GM12864 (cell line): Measurements from ENCODE around the gene TBC1D22B.
"Not testable (repeated sequence)": the region's sequence is repeated elsewhere in the genome, so short reads cannot be mapped to it uniquely, and the experiment has no call there.

Source experiments
- DNase-seq: peaks from one replicate; pipeline ENCODE4 v3.0.0-alpha.2; 2011; ENCODE audit warnings: low read depth
- H3K4me3 ChIP-seq: 2 replicates; pipeline ENCODE4 v1.5.1; 2011; ENCODE audit warnings: mild to moderate bottlenecking, low read depth, low read length, control low read depth
- TF ChIP-seq, protein P1 (sequence below): IDR thresholded peaks from 2 replicates; pipeline ENCODE4 v1.5.1; 2011; ENCODE audit warnings: low read depth, mild to moderate bottlenecking, moderate library complexity, low read length, control low read depth, inconsistent platforms; ENCODE audit errors: missing control alignments

TBC1D22B gene

DNA sequence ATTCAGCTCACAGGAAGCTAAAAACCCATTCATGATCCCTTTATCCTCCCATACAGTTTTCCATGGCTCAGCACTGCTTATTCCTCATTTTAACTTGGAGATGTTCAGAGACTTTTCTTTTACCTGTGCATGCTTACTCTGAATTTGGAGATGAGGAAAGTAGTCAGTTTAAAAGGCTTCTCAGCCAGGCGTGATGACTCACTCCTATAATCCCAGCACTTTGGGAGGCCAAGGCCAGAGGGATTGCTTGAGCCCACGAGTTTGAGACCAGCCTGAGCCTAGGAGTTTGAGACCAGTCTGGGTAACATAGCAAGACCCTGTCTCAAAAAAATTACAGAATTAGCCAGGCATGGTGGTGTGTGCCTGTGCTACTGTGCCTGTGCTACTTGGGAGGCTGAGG lies 30.7 kb downstream of the TBC1D22B start:
- TF ChIP-seq, protein P1, sequence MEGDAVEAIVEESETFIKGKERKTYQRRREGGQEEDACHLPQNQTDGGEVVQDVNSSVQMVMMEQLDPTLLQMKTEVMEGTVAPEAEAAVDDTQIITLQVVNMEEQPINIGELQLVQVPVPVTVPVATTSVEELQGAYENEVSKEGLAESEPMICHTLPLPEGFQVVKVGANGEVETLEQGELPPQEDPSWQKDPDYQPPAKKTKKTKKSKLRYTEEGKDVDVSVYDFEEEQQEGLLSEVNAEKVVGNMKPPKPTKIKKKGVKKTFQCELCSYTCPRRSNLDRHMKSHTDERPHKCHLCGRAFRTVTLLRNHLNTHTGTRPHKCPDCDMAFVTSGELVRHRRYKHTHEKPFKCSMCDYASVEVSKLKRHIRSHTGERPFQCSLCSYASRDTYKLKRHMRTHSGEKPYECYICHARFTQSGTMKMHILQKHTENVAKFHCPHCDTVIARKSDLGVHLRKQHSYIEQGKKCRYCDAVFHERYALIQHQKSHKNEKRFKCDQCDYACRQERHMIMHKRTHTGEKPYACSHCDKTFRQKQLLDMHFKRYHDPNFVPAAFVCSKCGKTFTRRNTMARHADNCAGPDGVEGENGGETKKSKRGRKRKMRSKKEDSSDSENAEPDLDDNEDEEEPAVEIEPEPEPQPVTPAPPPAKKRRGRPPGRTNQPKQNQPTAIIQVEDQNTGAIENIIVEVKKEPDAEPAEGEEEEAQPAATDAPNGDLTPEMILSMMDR: no peak
- DNase-seq: no peak
- H3K4me3 ChIP-seq: no peak overlapping the region

DNA sequence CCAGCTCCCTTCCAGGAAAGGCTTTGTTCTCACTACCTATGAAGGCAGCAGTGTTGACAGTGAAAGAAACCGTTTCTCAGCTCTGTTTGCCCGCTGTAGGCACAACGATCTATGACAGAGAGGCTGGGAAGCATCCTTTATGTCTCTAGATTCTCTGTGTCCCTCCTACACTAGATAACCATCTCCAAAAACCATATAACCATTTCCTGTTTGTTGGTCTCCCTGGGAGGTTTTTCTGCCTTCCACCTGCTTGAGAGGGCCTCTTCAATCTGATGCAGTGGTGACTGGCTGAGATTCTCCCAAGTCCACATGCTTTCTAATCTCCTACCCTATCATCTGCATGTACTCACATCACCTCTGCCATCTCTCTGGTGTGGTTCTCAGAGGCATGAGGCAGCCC lies 32.4 kb downstream of the TBC1D22B start:
- DNase-seq: no peak
- TF ChIP-seq, protein P1: no peak

DNA sequence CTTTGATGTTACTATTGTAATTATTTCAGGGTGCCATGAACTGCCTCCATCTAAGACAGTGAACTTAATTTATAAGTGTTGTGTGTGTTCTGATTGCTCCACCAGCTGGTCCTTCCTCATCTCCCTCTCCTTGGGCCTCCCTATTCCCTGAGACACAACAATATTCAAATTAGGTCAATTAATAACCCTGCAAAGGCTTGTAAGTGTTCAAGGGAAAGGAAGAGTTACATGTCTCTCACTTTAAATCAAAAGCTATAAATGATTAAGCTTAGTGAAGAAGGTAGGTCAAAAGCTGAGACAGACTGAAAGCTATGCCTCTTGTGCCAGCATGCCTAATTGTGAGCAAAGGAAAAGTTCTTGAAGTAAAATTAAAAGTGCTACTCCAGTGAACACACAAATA lies 35.9 kb downstream of the TBC1D22B start:
- TF ChIP-seq, protein P1: no peak
- no peak overlapping the region for H3K4me3 ChIP-seq
- DNase-seq: no peak

More for the DNA sequence above, 32.4 kb downstream of the TBC1D22B start:
- H3K4me3 ChIP-seq: no peak overlapping the region

DNA sequence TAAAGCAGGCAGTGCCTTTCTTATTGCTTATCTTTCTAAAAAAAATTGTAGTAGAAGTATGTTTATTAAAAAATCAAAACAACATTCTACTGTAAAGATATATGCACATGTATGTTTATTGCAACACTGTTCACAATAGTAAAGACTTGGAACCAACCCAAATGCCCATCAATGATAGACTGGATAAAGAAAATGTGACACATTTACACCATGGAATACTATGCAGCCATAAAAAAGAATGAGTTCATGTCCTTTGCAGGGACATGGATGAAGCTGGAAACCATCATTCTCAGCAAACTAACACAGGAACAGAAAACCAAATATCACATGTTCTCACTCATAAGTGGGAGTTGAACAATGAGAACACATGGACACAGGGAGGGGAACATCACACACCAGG lies 40.1 kb downstream of the TBC1D22B start:
- not testable (repeated sequence) for H3K4me3 ChIP-seq

DNA sequence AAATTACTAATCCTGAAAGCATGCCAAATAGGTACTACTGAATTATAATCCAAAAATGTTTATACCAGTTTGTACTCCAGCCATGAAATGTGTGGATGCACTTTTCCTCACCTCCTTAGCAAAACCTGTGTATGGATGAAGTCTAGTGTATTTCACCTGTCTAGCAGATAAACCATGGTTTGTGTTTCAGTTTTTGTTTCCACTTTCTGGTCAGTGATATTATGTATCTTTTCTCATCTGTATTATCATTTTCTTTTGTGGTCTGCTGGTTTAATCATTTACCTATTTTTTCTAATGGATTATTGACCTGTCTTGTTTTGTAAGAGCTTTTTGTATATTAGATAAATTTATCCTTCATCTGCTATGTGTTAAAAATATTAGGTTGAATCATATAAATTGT lies 41.4 kb downstream of the TBC1D22B start:
- H3K4me3 ChIP-seq: no peak overlapping the region
- no peak for DNase-seq
- TF ChIP-seq, protein P1: no peak

More for the DNA sequence above, 40.1 kb downstream of the TBC1D22B start:
- DNase-seq: not testable (repeated sequence)

DNA sequence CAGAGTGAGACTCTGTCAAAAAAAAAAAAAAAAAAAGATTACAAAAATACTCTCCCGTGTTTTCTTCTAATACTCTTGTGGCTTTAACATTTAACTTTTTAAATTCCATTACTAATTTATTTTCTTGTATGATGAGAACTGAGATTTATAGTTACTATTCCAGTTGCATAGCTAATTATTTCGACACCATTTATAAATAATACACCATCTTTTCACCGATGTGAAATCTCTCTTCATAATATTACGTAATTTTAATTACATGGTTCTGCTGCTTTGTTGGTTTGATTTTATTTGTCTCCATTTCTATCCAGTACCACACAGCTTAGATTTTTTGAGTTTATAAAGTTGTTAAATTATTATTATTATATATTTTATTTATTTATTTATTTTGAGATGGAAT lies 42.4 kb downstream of the TBC1D22B start:
- TF ChIP-seq, protein P1: no peak
- no peak for DNase-seq
- no peak overlapping the region for H3K4me3 ChIP-seq

DNA sequence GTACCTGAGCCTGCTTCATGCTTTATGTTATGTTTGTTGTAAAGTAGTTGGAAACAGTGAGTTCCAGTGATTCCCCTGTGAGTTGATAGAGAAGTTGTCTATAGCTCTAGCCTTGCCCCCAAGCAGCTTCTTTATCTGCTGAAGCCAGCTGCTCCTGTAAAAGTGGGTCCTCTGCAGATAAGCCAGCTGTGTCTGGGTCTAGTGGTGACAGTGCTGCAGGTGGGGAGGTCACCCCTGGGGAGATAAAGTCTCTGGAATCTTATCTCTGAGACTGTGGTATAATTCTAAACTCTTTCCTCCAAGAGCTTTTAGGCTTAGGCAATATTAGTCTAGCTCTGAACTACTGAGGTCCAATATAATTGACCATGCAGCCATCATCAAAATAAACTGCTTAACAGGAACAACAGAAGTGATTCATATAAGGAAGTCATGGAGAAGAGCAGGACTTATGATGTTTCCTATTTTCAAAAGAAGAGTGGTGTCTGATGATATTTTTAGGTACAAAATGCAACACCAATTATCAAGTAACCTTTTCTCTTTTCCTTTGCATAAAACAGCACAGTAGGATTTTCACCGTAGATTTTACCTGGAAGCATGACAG lies 44.6 kb downstream of the TBC1D22B start:
- no peak overlapping the region for H3K4me3 ChIP-seq
- DNase-seq: no peak
- TF ChIP-seq, protein P1: no peak
